PFSK-1 (cell line): ENCODE measurements around the gene SLIRP.

Experiments used
- POLR2AphosphoS5 ChIP-seq: IDR thresholded peaks from 2 replicates; pipeline ENCODE4 v1.6.1; 2012; ENCODE audit warnings: low read depth, mild to moderate bottlenecking, control low read depth, low read length, moderate library complexity
- SIN3A ChIP-seq: IDR thresholded peaks from 2 replicates; pipeline ENCODE4 v1.6.1; 2012; ENCODE audit warnings: mild to moderate bottlenecking, low read length, moderate library complexity, borderline replicate concordance; ENCODE audit not compliant: insufficient read depth
- TAF1 ChIP-seq: IDR thresholded peaks from 2 replicates; pipeline ENCODE4 v1.6.1; 2012; ENCODE audit warnings: low read length, control low read depth, borderline replicate concordance; ENCODE audit not compliant: insufficient read depth

DNA sequence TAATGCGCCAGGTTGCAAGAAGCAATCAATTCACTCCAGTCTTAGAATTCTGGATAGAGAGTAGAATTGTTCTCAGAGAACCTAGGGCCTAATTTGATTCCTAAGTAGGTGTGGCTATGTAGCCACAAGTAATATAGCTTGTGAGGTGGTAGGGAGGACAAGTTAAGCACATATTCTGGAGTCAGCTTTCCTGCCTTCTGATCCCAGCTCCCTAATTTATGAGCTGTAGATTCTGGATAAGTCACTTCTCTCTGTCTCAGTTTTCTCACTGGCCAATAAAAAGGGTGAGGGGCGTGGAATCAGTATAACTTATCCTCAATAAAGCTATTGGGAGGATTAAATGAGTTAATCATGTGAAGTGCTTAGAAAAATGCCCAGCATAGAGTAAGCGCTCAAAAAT is 56.1 kb downstream of the SLIRP start:
- TF ChIP-seq POLR2AphosphoS5 (no peak), SIN3A (no peak), TAF1 (no peak)
